NCI-H2081 treated with DMSO at 0.1 percent for 48 hours (cell line): Measurements from ENCODE around the gene HES7.
"Not testable (repeated sequence)": the region's sequence is repeated elsewhere in the genome, so short reads cannot be mapped to it uniquely, and the experiment has no call there.

Experiments
- DNase-seq: peaks from one replicate; lab custom pipeline; 2025; lab: John Stamatoyannopoulos, UW

Gene HES7

GRCh38 chr17:8123695-8124349 is at the start of gene HES7:
HES7 (minus strand) TSS chr17:8124106; CDS start chr17:8124084, 22 bp downstream.
- no peak for DNase-seq

- peak; percentile 81 for DNase-seq
Measured at GRCh38 chr17:8173056-8173870, 49.4 kb upstream of the HES7 start.

GRCh38 chr17:8170186-8170585 is 46.3 kb upstream of the HES7 start:
- not testable (repeated sequence) for DNase-seq

GRCh38 chr17:8167526-8167925 is 43.6 kb upstream of the HES7 start:
- no peak for DNase-seq

GRCh38 chr17:8166731-8167130 is 42.8 kb upstream of the HES7 start:
- DNase-seq, result no peak

GRCh38 chr17:8164815-8165131 is 40.9 kb upstream of the HES7 start:
- DNase-seq, result no peak

- DNase-seq, result no peak
Measured at GRCh38 chr17:8163978-8164814, 40.3 kb upstream of the HES7 start.

GRCh38 chr17:8162997-8163977 is 39.4 kb upstream of the HES7 start:
- DNase-seq, result no peak

- DNase-seq, result no peak
Measured at GRCh38 chr17:8162233-8162996, 38.5 kb upstream of the HES7 start, which contains the start of gene VAMP2. VAMP2 (minus strand) TSS chr17:8162948; CDS start chr17:8162879, 69 bp downstream.

- no peak for DNase-seq
Measured at GRCh38 chr17:8161289-8162232, 37.7 kb upstream of the HES7 start.

GRCh38 chr17:8160741-8161221 is 36.9 kb upstream of the HES7 start:
- DNase-seq, result no peak

GRCh38 chr17:8160224-8160577 is 36.3 kb upstream of the HES7 start:
- DNase-seq, result no peak

GRCh38 chr17:8159459-8160223 is 35.7 kb upstream of the HES7 start:
- no peak for DNase-seq

GRCh38 chr17:8159032-8159400 is 35.1 kb upstream of the HES7 start:
- DNase-seq, result no peak

GRCh38 chr17:8158267-8159031 is 34.5 kb upstream of the HES7 start:
- peak; percentile 19 for DNase-seq

- peak; percentile 96 for DNase-seq
Measured at GRCh38 chr17:8156246-8156992, 32.5 kb upstream of the HES7 start.

GRCh38 chr17:8155996-8156245 is 32.0 kb upstream of the HES7 start:
- DNase-seq, result no peak
